GM18499 (cell line): ENCODE measurements around the gene ALG10.
"Not testable (repeated sequence)": the region's sequence is repeated elsewhere in the genome, so short reads cannot be mapped to it uniquely, and the experiment has no call there.

Experiments
- ATAC-seq: cut with Tn5 transposase; IDR thresholded peaks from one replicate; pipeline ENCODE4 v1.9.1; 2021; ENCODE audit warnings: moderate number of reproducible peaks; ENCODE audit not compliant: insufficient read depth, unreplicated experiment

The ALG10 gene

DNA sequence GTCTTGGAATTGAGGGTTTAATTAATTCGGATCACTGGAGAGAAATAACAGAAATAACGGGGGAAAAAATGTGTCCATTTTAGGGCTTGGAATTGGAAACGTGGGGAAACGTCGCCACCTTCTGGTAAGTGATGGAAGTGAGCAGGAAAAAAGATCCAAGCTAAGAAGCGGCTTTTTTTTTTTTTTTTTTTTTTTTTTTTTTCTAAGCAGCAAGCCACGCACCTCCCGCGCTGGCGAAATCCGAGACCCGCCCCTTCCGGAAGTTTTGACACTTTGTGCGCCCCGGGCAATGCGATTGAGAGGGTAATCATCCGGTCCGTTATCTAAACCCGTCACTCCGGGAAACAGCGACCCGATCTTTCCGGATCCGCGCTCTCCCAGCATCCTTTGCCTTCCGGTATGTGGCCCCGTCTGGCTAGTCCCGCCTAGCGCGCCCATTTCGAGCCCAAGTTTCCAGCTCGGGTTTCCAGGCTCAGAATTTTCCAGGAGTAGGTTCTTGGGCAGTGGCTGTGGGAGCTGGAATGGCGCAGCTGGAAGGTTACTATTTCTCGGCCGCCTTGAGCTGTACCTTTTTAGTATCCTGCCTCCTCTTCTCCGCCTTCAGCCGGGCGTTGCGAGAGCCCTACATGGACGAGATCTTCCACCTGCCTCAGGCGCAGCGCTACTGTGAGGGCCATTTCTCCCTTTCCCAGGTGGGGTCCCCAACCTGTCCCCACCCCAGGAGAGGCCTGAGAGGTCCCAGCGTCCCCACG lies at the start of gene ALG10:
Gene ALG10 (plus strand): TSS at position 418 of the 752 bp plus-strand sequence. CDS start 104 bp downstream, at position 522.
- ATAC-seq = peak; percentile 98

- not testable (repeated sequence) for ATAC-seq
Observed at GRCh38 chr12:33972884-33973283, 49.4 kb upstream of the ALG10 start.

- ATAC-seq = no peak
Observed at GRCh38 chr12:33977887-33978286, 44.4 kb upstream of the ALG10 start.

DNA sequence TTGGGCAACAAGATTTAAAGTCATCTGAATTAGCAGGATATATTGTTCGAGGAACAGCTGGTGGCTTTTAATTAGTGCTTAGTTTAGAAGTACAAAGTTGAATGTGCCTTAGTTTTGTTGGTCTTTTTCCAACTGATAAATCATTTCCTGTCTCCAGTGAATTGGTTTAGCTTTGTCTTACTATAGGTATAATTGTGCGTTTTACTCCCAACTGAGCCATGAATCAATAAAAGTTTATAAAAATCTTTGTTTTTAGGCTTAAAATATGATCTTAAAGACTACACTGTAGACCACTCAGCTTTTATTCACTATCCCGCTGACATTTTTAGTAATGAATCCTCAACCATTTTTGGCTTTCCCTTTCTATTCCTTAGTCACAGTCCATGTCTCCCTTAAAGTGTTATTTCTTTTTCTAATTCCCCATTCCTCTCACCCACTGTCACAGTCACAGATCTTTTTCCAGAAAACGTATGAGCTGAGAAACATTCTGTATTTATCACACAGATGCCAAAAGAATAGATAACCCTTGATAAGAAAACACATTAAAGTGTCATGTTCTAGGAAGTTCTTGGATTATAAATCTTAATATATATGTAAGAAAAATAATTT lies 34.0 kb upstream of the ALG10 start:
- no peak for ATAC-seq

GRCh38 chr12:33988913-33989312 lies 33.4 kb upstream of the ALG10 start:
- ATAC-seq = no peak

DNA sequence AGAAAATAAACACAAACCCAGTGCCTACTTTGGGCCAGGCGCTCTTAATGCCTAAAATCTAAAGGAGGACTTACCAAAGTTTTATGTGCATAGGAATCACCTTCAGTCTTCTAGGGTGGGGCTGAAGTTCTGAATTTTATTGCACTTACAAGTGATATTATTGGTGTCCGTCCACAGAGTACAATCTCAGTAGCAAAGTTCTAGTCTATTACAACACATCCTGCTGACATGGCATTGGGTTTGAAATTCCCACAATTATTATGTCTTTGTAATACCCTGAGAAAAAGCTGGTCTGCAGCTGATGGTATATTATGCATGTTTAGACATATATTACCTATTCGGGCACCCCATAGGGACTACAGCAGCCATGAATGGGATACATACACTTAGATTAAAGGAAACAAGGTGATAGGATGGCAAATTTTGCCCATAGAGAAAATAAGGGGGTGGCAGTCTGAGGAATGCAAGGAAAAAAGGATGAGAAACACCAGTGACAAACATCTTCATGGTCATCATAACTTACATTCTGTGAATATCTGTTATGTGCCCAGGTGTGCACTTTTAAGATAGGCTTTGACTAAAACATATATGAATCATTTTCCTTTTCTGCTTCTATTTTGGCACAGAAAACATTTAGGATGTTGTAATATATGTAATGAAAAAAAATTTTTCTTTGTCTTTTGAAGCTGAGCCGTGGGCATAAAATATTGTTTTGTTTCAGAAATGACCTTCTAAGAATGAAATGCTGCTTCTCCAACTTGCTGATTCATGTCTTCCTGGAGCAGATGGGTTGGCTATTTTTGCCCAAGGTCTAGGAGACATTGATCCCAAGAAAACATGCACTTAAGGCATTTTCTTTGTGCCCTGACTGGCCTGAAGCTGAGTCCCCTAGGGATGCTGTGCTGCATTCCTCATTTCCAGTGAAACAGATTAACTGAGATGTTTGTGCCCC lies 27.2 kb upstream of the ALG10 start:
- ATAC-seq = no peak

GRCh38 chr12:34008835-34009234 lies 13.5 kb upstream of the ALG10 start:
- ATAC-seq = not testable (repeated sequence)

DNA sequence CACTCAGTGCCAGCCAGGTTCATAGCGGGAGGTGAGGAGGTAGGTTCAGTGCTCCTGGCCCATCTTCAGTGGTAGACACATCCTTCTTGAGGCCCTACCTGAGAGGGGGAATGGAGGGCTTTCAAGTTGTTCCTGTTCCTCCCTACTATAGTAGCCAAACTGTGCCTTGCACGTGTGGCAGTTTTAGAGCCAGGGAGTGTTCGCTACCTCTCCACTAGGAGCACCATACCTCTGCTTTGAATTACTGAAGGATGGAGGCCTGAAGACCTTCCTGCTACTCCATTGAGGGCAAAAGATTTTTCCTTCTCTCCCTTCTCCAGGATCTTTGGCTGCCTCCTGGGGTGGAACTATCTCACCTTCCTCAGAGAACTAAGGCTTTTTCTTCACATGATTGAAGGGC lies 5.9 kb upstream of the ALG10 start:
- no peak for ATAC-seq

DNA sequence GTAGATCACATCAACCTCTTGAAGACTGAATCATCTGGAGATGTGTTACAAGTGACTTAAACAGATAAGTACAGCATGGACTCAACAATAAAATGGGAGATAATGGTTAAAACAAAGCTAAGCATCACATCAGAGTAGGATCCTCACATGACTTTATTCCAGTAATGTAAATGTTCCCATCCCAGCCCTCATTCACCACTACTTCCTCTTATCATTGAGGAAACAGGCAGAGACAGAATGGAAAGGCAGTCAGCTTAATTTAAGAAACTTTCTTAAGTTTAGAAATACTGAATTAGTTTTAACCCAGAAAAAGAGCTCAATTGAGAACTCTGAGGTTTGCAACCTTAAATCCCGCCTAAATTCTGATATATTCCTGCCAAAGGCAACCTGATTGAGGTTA lies 1.2 kb upstream of the ALG10 start:
- no peak for ATAC-seq

DNA sequence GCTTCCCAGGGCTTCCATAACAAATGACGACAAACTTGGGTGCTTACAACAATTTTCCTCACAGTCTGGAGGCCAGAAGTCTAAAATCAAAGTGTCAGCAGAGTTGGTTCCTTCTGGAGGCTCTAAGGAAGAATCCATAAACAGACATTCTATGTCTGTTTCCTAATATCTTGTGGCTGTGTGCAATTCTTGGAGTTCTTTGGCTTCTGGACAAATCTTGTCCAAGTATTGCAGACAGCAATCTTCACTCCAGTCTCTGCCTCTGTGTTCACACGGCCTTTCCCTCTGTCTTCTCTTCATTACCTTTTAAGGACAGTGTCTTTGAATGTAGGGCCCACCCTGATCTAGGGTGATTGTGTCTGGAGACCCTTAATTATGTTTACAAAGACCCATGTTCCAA lies 5.4 kb downstream of the ALG10 start:
- ATAC-seq = not testable (repeated sequence)

DNA sequence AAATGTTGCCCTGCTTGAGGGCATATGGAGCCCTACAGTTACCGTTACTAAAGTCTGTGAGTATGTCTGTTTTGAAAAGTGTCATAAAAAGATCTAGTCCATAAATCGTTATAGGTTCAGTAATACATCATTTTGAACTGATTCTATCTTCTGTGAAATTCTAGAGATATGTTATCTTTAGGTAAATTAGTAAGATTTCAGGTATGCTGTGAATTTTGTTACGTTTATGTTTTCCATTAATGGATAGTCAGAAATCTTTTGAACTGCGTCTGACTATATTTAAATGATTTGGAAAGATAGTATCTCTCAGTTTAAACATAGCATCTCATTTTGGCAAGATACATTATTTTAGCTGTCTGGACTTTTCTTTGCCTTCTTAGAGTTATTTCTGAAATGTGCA lies 8.3 kb downstream of the ALG10 start:
- ATAC-seq = no peak

DNA sequence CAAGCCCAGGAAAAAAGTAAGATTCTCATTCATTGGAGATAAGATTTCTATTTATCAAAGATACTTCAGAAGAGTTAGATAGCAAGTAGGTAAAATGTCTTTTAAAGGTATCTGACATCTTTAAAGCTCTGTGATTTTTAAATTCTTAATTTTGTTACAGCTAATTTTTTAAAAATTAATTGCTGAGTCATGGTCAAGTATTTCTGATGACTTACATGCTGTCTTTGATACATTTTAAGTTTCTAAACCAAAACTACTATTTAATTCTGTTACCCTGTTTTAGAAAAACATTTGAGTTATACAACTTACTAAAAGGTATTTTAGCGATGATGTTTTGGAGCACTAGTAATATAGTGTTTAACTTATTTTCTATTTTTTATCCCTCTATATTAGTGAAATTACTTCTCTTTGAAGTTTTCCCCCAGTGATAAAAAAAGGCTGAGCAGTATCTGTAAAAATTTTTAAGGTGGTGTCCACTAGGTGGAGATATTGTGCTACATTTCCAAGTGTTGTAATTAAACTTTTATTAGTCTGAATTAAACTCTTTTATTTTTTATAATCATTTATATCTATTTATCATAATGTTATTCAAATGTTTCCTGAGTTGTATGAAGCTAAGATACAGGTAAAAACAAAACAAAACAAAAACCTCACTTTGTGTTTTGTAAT lies 11.5 kb downstream of the ALG10 start:
- no peak for ATAC-seq

DNA sequence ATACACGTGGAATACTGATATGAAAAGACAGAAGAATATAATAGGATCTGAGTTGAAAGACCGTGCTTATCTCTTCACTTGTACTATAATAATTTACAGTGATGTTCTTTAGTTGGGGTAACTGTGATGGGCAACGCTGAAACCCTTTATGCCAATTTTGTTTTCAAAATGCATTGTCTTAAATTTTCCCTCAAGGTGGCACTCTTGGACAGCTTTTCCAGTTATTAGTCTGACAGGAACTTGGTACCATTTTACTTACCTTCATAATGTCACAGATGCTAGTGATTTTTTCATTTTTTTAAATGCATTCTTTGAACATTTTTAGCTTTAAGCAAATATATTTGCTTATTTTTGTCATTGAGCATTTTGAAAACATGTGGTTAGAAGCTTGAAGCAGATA lies 16.1 kb downstream of the ALG10 start:
- not testable (repeated sequence) for ATAC-seq

GRCh38 chr12:34046570-34046969 lies 24.3 kb downstream of the ALG10 start:
- ATAC-seq = no peak

DNA sequence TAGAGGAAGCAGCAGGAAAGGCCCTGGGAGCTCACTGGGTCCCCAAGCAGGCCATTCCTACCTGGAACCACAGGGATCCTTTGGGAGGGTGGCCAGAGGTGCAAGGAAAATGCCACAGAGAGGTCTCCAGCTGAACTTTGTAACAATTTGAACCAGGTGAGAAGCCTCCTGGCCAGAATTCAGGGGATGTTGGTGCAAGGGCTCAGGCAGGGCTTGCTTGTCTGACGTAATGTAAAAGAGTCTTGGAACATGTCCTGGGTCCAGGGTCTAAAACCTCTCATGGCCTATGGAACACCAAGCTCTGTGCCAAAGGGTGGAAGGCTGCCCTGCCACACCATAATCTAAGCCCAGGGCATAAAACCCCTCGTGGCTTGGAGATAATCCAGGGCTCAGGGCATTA lies 25.6 kb downstream of the ALG10 start:
- not testable (repeated sequence) for ATAC-seq

GRCh38 chr12:34048714-34049113 lies 26.4 kb downstream of the ALG10 start:
- no peak for ATAC-seq

DNA sequence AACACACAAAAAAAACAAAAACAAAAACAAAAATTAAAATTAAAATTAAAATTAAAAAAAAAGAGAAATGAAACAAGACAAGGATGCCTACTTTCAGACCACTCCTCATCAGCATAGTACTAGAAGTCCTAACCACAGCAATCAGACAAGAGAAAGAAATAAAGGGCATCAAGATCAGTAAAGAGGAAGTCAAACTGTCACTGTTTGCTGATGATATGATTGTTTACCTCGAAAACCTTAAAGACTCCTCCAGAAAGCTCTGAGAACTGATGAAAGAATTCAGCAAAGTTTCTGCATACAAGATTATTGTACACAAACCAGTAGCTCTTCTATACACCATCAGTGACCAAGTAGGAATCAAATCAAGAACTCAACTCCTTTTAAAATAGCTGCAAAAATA lies 29.2 kb downstream of the ALG10 start:
- ATAC-seq = no peak

- ATAC-seq = no peak
Observed at GRCh38 chr12:34054938-34055337, 32.6 kb downstream of the ALG10 start.
